NCI-H2227 treated with DMSO at 0.1 percent for 48 hours (cell line): Measurements from ENCODE around the gene NOG.
A peak's percentile ranks its signal among the peaks of the same experiment; 100 is the strongest.

Experiments used
- DNase-seq: peaks from one replicate; lab custom pipeline; 2025; lab: John Stamatoyannopoulos, UW

Gene NOG

DNA sequence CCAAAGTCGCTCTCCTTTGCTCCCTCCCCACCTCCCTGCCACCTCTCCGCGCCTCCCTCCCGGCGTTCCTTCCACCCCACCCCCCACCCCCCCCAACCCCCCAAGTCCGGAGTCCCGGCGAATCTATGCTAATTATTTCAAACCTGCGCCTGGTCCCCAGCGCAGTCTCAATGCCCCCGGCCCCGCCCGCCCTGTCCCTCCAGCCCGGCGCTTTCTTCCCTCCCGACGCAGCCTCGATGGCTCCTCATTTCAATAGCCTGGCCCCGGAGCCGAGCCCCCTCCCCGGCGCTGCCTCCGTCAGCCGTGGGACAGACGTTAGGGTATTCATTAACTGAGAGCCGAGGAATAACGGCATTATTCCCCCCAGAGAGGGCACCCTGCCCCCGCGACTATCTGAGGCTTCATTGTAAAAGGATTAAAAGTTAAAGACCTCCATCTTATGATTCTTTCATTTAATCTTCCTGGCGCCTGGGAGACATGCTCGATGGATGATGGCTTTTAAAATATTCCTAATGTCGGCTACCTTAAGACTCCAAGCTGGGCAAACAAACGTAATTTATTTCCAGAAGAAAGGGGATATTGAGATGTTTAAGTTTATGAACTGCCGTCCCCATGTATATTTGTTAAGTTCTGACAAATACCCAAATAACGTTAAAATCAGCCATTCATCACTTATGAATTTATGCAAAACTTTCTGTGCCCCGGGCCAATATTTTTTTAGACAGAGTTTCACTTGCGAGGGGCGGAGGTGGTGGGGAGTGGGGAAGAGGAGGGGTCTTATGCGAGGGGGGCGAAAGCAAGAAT, 3.4 kb downstream of the NOG start:
- DNase-seq, result no peak

DNA sequence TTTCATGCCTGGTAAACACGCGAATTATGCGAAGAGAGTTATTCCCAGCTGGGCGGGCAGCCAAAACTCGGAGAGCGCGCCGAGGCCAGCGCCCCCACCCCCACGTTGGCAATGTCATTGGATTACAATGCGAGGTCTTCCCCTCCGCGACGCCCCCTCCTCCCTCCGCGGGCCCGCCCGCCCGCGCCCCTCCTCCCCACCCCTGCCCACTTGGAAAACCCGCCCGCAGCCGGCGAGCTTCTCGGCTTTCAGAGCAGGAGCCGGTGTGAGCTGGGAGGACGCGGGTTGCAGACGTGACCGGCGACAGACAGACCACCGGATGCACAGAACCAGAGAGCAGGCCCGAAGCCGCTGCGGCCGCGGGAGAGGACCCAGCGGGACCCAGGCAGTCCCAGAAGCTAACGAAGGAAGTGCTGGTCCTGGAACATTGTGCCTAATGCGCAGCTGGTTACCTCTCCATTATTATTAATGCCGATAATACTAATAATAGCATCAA, 4.0 kb downstream of the NOG start:
- DNase-seq, result no peak

GRCh38 chr17:56598466-56598865, 5.0 kb downstream of the NOG start:
- DNase-seq, result no peak

DNA sequence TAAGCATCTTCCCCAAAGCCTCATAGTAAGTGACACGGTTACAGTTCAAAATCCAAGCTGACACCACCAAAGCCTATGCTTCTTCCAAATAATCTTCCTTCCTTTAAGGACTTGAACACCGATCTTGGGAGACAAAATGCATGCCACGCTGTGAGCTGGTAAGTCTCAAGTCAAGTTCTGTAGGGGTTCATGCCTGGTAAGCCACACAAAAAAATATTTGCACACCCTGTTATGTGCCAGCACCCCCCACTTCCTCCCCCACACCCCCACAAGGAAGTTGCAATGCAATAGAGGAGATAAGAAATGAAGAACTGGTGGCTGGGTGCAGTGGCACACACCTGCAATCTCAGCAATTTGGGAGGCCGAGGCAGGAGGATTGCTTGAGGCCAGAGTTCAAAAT, 5.6 kb downstream of the NOG start:
- no peak for DNase-seq

GRCh38 chr17:56599566-56599965, 6.1 kb downstream of the NOG start:
- DNase-seq, result no peak

- no peak for DNase-seq
Measured at GRCh38 chr17:56600256-56600655, 6.8 kb downstream of the NOG start.

- no peak for DNase-seq
Measured at GRCh38 chr17:56601591-56601990, 8.1 kb downstream of the NOG start.

DNA sequence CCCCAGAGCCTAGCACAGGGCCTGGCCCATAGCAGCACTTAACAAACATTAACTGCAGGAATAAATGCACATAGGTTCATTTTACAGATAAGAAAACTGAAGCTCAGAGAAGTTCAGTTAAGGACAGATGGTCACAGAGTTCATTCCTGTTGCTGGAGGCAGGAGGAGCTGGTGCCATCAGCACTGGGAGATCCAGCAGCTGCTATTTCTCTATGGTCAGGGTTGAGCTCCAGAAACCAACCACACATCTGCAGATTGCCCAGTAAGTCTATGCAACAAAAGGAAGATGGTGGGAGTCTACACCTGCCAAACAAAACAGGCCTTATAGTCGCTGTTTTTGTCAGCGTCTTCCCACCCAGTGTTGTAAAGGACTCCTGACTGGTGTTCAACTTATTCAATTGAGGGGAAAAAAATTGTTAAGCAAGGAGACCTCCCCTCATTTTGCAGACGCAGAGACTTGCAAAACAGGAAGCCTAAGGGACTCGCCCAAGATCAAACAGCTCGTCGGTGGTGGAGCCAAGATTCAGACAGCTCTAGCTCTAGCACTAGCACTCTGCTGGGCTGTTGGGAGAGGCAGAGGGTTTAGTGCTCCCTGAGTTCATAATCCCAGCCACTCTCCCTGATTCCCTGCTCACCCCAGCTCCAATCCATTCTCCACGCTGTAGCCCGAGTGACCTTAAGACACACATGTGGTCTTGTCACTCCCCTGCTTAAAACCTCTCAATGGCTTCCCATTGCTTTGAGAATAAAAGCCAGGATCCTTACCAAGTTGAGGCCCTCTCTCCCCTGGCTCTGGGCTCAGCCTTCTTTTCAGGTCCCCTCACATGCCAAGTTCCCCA, 9.0 kb downstream of the NOG start:
- DNase-seq, result no peak

- no peak for DNase-seq
Measured at GRCh38 chr17:56603486-56604238, 10.2 kb downstream of the NOG start.

DNA sequence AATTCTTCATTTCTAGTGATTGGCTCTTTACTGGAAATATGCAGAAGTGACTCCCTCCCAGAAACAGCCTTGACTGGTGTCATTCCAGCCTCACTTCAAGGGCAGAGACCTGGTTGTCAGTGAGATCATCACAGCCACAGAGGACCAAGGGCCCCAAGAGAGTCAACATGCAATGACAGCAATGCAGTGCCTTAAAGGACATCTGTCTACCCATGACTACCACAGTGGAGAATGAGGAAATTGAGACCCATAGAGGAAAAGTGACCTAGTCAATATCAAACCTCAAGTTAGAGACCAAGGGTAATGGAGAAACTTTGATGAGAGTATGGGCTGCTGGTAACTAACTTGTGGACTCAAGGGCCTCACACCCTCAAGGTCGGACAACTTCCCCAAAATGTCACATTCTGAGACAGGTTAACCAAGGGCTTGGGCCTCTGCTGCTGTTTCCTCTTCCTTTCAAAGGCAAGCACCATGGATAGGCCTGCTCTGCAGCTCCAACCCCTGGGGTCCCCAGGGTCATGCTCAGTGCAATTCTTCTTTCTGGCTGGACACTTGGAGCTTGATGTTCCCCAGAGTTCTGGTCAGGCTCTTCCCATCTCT, 11.3 kb downstream of the NOG start:
- no peak for DNase-seq

GRCh38 chr17:56608944-56609343, 15.4 kb downstream of the NOG start:
- DNase-seq, result no peak

- no peak for DNase-seq
Measured at GRCh38 chr17:56610321-56610720, 16.8 kb downstream of the NOG start.

DNA sequence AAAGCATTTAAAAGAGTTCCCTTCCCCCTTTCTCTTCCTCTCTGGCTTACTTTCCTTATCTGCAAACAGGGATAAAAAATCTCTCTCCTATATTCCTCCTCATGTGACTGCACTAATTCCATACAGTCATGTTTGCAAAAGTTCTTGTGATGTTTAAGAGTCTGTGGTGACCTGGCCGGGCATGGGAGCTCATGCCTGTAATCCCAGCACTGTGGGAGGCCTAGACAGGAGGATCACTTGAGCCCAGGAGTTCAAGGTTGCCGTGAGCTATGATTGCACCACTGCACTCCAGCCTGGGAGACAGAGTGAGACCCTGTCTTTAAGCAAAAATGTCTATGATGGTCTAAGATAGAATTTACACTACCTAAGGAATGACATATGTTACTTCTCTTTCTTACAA, 19.6 kb downstream of the NOG start:
- DNase-seq, result no peak

- DNase-seq, result no peak
Measured at GRCh38 chr17:56614522-56614921, 21.0 kb downstream of the NOG start.

DNA sequence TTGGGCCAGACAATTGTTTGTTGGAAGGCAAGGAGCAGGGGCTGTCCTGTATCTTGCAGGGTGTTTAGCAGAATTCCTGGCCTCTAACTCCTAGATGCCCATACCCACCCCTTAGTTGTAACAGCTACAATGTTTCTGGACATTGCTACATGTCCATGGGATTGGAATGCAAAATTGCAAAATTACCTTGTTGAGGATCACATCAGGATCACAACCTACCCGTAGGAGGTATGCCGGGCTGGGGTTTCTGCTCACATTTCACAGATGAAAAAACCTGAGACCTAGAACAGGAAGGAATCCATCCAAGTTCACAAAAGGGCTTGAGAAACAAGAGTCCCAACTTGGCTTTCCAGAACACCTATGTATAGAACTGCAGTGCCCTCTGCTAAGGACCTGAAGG, 22.7 kb downstream of the NOG start:
- no peak for DNase-seq

- no peak for DNase-seq
Measured at GRCh38 chr17:56623383-56623782, 29.9 kb downstream of the NOG start.

GRCh38 chr17:56624309-56624708, 30.8 kb downstream of the NOG start:
- DNase-seq, result no peak

DNA sequence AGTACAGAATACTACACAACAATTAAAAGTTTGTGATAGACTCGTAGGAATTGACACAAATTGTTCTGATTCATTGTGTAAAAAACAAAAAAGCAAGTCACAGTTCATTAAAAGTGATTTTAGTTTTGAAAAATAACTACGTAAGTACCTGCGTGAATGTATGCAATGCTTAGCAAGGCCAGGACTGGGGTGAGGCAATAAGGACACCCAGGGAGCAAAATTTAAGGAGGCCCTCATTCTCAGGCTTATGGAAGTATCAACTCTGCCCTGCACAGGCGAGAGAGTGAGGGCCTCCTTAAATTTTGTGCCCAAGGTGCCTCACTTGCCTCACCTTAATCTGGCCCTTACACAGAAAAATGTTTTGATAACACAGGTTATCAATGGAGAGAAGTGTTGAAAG, 31.4 kb downstream of the NOG start:
- no peak for DNase-seq

DNA sequence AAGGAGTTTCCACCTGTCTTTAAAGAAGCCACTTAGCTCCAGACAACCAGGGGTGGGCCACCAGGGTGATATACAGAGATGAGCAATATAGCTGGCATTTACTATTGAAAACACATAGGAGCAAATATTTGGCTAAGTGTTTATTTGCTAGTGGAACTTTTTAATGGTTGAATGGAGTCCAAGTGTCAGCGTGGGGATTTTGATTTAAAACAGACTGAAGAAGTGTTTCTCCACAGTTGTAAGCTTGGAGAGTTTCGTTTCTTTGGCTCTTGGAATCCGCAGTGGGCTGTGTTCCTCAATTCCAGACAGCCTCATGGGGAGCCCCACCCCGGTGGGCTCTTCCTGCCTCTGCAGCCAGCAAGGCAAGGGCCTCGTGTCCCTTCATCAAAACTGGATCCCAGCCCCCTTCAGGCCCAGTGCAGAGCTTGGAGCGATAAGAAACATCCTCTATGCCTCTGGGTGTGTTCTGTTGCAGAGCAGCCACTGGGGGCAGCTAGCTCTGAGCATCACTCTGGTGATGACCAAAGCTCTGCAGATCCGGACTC, 36.1 kb downstream of the NOG start:
- peak; percentile 20 for DNase-seq

GRCh38 chr17:56630202-56630601, 36.7 kb downstream of the NOG start:
- no peak for DNase-seq

DNA sequence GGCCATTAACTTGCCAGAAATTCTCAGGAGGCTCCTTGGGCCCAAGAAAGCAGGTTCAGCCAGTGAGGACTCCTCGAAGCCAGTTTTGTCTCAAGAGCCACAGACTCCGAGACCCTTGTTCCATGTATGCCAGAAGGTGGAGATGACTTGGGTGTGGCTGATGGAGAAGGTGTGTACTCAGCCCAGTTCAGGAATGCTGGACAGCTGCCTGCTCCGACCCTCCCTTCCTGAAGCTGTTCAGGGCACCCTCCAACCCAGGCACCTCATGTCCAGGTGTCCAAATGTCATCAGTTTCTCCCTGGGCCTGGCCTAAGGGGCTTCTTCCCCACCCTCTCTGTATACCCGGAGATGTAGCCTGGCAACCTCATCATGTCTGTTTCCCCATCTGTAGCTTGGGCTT, 40.2 kb downstream of the NOG start:
- no peak for DNase-seq

- no peak for DNase-seq
Measured at GRCh38 chr17:56635641-56636040, 42.1 kb downstream of the NOG start.
